Pancreas (tissue), 10 donors: ENCODE measurements around the gene RPL13. TPM values are rescaled to one million over a fixed set of nuclear protein-coding genes. Genes with fewer than 3 reads are reported as not detected.
A peak's percentile ranks its signal among the peaks of the same experiment; 100 is the strongest.

Source experiments
- ATAC-seq, 4 donors: fragments of 200-7000 bp; cut with Tn5 transposase; one replicate each; pipeline versions ENCODE4 v1.8.0 to v1.9.1; 2020; ENCODE audit warnings: mild to moderate bottlenecking in 4 of 4, moderate library complexity in 4 of 4
- DNase-seq, 6 donors: peaks; one replicate each; pipeline ENCODE4 v3.0.0-alpha.2; 2020
- FAIRE-seq: peaks from 2 replicates; lab custom pipeline; 2012; peaks lifted over from hg19 to GRCh38; lab: Jason Lieb, UNC
- H3K27ac ChIP-seq, 4 donors: fragments of 200-600 bp; sonication (generic); 1 replicate in 3 of 4; 2 replicates in 1 of 4; pipeline versions ENCODE4 v1.5.0 to v1.8.0; 2020
- H3K27me3 ChIP-seq, 4 donors: fragments of 200-600 bp; one replicate each; pipeline ENCODE4 v1.8.0; 2021
- H3K36me3 ChIP-seq, 3 donors: fragments of 200-600 bp; sonication (generic) in 1 of 3; one replicate each; pipeline versions ENCODE4 v1.5.0 to v1.8.0; 2020 to 2021
- H3K4me1 ChIP-seq, 3 donors: fragments of 200-600 bp; one replicate each; pipeline ENCODE4 v1.8.0; 2021
- H3K4me3 ChIP-seq, 4 donors: fragments of 200-600 bp; sonication (generic) in 2 of 4; one replicate each; pipeline versions ENCODE4 v1.5.0 to v1.8.0; 2020 to 2021
- H3K9me3 ChIP-seq, 4 donors: fragments of 200-600 bp; one replicate each; pipeline ENCODE4 v1.8.0; 2021
- WGBS, 2 donors: extraction: QIAGEN DNeasy Blood & Tissue Kit; methylation state at CpG; one replicate each; pipeline ENCODE4 v1.1.7; 2013; 5-methylcytosine and 5-hydroxymethylcytosine counted together
- intact Hi-C, 3 donors: fragments of 100-400 bp; cut with DNase I; formaldehyde crosslinking; loops; one replicate each; pipeline versions ENCODE4 v1.11.1 to v1.14.2; 2022
- polyA plus RNA-seq, 2 donors: library from polyadenylated mRNA; stranded (reverse); fragments of 200-250 nt; gene quantifications; one replicate each; pipeline ENCODE4 v1.2.3, GENCODE V29; 2013
- total RNA-seq, 6 donors: library from RNA; stranded (reverse); fragmentation: NEBNext Ultra II Directional in 4 of 6; extraction: Animal tissue kit (Norgen Biotek cat#: 25700) in 4 of 6; gene quantifications; one replicate each; pipeline versions ENCODE4 v1.2.1 to v1.2.4, GENCODE V29; 2021 to 2023
- TF ChIP-seq, protein P1 (sequence below), 4 donors: fragments of 200-600 bp; sonication (generic) in 3 of 4; IDR thresholded peaks; one replicate each; pipeline versions ENCODE4 v1.5.0 to v1.8.0; 2021; ENCODE audit warnings: antibody characterized with exemption in 4 of 4
- donor health status: healthy with polysubstance abuse.
- donor health status: DM: no; HTN: no; CAD: no; lungs with moderate emphysema.
- donor health status: DM: no; HTN: no; CAD: no.
- donor health status: control.
- donor health status: control.
- donor health status: Bipolar disorder and iron deficiency.
- donor health status: DM: yes; HTN: yes; CAD: no.
- donor health status: DM: no; HTN: no; CAD: no.
- donor health status: DM: no; HTN: no; CAD: no.
- donor health status: DM: yes; HTN: yes; CAD: no.

RPL13 gene
- total and polyA plus RNA-seq, 8 donors: 1,297 to 6,500 (median 2,093) TPM

DNA sequence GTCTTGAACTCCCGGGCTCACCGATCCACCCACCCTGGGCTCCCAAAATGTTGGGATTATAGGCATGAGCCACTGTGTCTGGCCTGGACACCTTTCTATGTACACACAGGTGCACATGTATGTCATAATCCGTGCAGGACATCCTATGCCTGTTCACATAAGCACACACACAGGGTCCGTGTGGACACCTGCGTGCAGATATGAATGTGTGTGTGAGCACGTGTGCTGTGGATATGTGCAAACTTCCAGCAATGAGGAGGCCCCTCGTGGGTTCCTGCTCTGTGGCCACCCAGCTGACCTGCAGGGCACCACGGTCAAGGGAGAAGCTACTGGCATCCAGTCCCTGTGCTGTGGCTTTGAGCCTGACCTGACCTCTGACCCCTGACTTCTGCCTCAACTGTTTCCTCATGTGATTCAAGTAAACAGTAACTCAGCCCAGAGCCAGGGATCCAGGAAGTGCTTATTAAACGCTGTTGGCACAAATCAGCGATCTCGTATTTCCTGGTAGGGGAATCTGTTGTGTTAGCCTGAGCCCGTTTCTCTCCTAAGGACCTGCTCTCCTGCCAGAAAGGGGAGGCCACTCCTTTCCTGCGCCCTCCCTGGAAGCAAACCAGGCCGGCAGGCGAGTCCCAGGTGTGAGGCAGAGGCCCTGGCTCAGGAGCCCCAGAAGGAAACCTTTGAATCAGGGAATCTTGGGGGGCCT, 21.5 kb downstream of the RPL13 start:
- Histone ChIP-seq H3K36me3 (no peaks in the 10 kb centered on the region), H3K4me3 (no peak overlapping the region), H3K9me3 (no peaks in the 10 kb centered on the region), H3K27ac (peak overlapping the region; percentile 50 to 85 (median 68)), H3K4me1 (no peaks in the 10 kb centered on the region), H3K27me3 (no peaks in the 10 kb centered on the region)
- ATAC-seq (peak; percentile 50 to 85 (median 83)), DNase-seq (peak in 2 of 6 donors; percentile 24 to 48), FAIRE-seq (no peak)
- intact Hi-C loops: no loop called here
- TF ChIP-seq, protein P1, sequence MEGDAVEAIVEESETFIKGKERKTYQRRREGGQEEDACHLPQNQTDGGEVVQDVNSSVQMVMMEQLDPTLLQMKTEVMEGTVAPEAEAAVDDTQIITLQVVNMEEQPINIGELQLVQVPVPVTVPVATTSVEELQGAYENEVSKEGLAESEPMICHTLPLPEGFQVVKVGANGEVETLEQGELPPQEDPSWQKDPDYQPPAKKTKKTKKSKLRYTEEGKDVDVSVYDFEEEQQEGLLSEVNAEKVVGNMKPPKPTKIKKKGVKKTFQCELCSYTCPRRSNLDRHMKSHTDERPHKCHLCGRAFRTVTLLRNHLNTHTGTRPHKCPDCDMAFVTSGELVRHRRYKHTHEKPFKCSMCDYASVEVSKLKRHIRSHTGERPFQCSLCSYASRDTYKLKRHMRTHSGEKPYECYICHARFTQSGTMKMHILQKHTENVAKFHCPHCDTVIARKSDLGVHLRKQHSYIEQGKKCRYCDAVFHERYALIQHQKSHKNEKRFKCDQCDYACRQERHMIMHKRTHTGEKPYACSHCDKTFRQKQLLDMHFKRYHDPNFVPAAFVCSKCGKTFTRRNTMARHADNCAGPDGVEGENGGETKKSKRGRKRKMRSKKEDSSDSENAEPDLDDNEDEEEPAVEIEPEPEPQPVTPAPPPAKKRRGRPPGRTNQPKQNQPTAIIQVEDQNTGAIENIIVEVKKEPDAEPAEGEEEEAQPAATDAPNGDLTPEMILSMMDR (IDR thresholded peaks at IDR 0.05): no peak
- 62 to 63% methylated on average over 15 of the region's 15 CpGs for WGBS, 2 donors

DNA sequence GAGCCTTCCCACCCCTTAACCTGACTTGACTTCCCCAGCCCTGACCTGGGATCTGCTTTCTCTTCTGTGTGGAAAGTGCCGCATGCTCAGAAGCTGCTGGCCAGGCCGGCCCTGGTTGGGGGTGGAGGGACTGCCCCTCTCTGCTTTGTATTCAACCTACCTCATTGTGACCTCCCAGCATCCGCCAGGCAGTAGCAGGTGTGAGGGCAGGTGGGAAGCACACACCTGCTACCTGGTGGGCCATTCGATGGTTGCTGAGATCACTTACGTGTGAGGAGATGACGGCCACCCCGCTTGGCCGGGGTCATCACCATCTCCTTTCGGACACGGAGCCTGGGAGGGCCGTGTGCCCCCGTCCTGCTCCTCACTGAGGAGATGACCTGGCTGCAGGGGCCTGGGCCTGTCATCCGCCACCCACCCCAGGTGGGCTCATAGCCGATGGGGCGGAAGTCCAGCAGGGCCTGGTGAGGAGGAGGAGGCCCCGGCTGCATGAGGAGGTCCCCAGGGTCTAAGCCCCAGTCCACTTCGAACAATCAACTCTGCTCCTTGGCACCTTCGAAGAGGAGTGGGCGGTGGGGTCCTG, 22.2 kb downstream of the RPL13 start:
- no peaks in the 10 kb centered on the region for H3K9me3 ChIP-seq
- DNase-seq: peak in 1 of 6 donors; percentile 51
- H3K27ac ChIP-seq: peak overlapping the region; percentile 50 to 85 (median 68)
- no peaks in the 10 kb centered on the region for H3K27me3 ChIP-seq
- no peak for FAIRE-seq
- peak in 3 of 4 donors; percentile 17 to 24 (median 20) for ATAC-seq
- WGBS, 2 donors: 89 to 94% methylated on average over 19 of the region's 19 CpGs
- intact Hi-C loops: no loop called here
- H3K4me3 ChIP-seq: no peak overlapping the region
- no peaks in the 10 kb centered on the region for H3K36me3 ChIP-seq
- TF ChIP-seq, protein P1 (IDR thresholded peaks at IDR 0.05): no peak
- no peaks in the 10 kb centered on the region for H3K4me1 ChIP-seq

DNA sequence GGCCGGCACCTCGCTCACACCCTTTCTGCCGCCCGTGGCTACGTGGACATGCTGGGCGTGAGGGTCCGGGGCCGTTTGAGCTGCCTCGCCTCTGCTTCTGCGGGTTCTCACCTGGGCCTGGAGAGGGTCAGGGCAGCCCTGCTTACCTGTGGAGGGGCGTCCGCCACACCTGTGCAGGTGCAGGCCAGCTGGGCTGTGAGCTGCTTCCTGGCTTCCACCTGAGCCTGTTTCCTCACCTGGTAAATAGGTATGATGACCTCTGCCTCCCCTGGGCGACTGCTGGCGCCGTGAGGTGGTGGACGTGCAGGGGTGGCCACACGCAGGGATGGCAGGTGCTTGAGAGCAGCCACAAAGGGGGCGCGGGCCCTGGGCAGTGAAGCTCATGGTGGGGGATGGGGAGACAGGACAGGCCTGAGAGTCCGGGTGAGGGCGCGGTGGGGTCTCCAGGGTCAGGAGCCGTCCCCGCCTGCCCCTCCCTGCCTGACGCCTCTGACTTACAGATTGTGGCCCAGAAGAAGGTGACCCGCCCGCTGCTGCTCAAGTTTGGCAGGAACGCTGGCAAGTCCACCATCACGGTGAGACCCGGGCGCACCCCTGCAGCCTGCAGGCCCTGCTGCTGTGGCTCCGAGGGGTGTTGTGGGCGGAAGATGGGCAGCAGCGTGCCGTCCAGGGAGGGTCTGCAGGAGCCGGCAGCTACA, 22.9 kb downstream of the RPL13 start:
- no peak for FAIRE-seq
- no peak overlapping the region for H3K4me3 ChIP-seq
- H3K36me3 ChIP-seq: no peaks in the 10 kb centered on the region
- no peaks in the 10 kb centered on the region for H3K4me1 ChIP-seq
- WGBS, 2 donors: 86 to 92% methylated on average over 32 to 36 of the region's 36 CpGs
- peak in 1 of 6 donors; percentile 52 for DNase-seq
- no peaks in the 10 kb centered on the region for H3K9me3 ChIP-seq
- ATAC-seq: no peak
- no peak overlapping the region for H3K27ac ChIP-seq
- TF ChIP-seq, protein P1 (IDR thresholded peaks at IDR 0.05): no peak
- no peaks in the 10 kb centered on the region for H3K27me3 ChIP-seq
- intact Hi-C loops: no loop called here

DNA sequence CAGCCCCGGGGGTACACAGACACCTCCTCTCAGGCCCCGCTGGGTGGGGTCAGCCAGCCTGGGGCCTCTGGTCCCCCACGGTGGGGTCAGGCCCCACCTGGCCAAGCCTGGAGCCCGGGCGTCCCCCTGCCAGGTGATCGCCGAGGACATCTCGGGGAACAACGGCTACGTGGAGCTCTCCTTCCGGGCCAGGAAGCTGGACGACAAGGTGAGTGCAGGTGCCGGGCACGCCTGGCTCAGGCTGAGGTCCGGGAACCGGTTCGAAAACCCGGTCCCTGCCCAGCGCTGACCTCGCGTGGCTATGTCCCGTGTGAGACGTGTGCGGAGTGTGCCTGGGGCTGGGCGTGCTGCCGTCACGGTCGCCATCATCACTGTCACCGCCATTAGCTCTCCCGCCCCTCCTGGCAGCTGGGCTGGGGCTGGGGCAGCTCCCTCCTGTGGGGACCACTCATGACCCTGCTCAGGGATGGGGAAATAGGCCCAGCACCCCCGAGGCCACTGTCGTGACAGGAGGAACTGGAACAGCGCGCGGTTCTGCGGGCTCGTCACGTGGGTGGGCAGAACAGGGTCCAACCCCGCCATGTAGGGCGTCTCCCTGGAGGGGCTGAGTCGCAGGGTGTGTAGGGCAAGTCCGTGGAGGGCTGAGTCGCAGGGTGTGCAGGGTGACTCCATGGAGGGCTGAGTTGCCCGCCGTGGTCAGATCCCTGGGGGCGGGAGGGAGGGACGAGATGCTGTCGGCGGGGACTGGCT, 23.6 kb downstream of the RPL13 start:
- no peak overlapping the region for H3K27ac ChIP-seq
- no peak overlapping the region for H3K4me3 ChIP-seq
- no peaks in the 10 kb centered on the region for H3K27me3 ChIP-seq
- H3K36me3 ChIP-seq: no peaks in the 10 kb centered on the region
- H3K9me3 ChIP-seq: no peaks in the 10 kb centered on the region
- TF ChIP-seq, protein P1 (IDR thresholded peaks at IDR 0.05): no peak
- no peak for ATAC-seq
- no peaks in the 10 kb centered on the region for H3K4me1 ChIP-seq
- FAIRE-seq: no peak
- WGBS, 2 donors: 89 to 93% methylated on average over 46 to 49 of the region's 49 CpGs
- intact Hi-C loops: no loop called here
- no peak for DNase-seq
